ENCODE measurements around the gene AMELY.
"Not testable (repeated sequence)": the region's sequence is repeated elsewhere in the genome, so short reads cannot be mapped to it uniquely, and the experiment has no call there.

Gene AMELY, protein sequence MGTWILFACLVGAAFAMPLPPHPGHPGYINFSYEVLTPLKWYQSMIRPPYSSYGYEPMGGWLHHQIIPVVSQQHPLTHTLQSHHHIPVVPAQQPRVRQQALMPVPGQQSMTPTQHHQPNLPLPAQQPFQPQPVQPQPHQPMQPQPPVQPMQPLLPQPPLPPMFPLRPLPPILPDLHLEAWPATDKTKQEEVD

DNA sequence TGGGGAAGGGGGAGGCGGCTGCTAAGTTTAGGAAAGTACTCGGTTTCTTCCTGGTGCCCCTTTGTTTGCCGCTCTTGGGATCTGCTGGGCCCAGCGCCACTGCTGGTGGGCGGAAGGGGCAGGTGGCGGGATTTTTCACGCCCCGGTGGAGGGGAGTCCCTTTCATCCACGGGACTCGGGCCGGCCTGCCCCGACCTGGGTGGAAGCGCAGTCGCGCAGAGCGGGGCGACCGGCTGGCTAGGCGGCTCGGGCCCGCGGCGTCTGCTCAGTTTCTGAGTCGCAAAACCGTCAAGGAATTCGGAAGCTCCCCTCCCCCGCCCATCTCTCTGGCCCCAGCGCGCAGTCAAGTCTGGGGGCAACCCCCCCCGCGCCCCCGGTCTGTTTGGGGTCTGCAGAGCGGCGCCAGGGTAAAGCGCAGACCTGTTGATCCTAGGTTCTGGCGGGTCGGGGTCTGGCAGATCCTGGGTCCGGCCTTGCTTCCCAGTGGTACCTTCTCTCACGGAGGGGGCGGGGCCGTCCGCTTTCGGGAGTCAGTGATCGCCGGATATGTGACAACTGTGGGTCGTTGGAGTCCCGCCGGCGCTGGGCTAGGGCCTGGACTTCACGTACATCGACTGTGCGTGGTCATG lies at the start of gene AMELY:
TSS of gene AMELY (minus strand) at position 500 of the 629 bp plus-strand sequence. CDS start 39,144 bp downstream, outside the sequence.
- DNase-seq (ENCODE audit: low read depth), result no peak

DNA sequence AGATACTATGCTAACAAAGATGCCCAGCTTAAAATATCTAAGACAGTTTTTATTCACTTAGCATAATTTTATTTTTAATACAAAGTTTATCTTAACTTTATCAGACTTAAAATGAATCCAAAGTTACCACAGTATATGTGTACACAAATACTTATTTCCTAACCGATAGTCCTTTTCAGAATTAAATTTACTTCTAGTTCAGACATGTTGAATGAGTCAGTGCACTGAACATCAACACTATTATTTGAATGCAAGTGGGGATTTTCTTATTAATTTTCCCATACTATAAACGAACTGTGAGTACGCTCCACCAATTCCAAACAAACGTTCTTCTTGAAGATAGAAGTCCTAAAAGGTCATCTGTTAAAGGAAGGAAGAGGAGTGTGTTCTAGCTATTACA lies 38.4 kb upstream of the AMELY start:
- no peak for DNase-seq (ENCODE audit: low read depth)

DNA sequence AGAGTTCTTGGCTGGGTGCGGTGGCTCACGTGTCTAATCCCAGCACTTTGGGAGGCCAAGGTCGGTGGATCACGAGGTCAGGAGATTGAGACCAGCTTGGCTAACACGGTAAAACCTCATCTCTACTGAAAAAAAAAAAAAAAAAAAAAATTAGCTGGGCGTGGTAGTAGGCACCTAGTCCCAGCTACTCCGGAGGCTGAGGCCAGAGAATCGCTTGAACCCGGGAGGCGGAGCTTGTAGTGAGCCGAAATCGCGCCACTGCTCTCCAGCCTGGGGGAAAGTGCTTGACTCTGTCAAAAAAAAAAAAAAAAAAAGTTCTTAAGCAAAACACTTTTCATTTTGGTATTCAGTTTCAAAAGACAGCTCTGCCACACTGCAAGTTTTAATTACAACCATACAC lies 36.8 kb upstream of the AMELY start:
- DNase-seq (ENCODE audit: low read depth), result no peak

DNA sequence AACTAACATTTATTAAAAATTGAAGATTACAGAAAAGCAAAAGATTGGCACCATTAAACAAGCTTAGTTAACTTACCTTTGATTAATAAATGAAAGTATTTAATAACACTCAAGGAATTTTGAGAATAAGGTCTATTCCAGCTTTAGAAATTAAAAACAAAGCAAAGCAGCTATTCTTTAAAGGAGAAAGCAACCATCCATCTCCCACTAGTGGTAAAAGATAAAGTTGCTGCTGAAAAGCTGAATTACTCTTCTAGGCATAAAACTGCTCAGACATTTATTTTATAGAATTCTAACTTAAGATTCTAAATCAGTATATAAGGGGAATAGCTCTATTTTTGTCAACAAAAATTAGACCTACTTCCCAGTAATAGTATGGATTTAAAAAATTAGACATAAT lies 36.1 kb upstream of the AMELY start:
- DNase-seq (ENCODE audit: low read depth), result no peak

DNA sequence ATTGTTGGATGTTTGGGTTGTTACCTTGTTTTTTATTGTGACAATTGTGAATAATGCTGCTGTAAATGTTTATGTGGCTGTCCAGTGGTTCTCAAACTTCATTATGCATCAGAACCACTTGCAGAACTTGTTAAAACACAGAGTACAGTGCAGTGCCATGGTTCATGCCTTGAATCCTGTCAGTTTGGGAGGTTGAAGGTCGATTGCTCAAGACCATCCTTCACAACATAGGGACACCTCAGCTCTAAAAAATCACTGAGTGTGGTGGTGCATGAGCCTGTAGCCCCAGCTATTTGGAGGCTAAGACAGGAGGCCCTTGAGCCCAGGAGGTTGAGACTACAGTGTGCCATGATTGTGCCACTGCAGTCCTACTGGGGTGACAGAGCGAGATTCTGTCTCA lies 23.9 kb upstream of the AMELY start:
- DNase-seq (ENCODE audit: low read depth), result no peak

DNA sequence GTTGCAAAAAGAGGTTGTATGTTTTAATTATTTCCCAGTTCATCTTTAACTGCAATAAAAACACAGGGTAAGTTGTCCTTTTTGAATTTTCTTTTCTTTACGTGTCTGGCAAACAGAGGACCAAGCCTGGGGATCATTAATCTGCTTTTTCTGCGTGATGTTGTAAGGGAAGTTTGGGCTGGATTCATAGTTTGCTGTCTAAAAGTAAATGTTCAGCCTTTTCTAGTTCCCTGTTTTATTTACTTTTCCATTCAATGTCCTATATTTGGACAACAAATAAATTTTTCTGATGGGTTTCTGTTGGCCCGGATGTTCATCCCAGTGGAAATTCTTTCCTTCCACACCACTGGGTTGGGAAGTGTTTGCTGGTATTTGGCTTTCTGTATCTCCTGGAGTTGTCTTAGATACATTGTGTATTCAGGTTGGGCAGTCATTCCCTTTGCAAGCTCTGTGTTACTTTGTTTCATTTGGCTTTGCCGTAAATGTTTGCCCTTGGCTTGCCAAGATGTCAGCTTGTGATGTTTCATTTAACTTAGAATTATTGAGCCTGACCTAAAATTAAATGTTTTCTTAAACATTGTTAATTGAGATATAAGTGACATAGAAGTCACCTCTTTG lies 20.3 kb upstream of the AMELY start:
- DNase-seq (ENCODE audit: low read depth), result no peak

DNA sequence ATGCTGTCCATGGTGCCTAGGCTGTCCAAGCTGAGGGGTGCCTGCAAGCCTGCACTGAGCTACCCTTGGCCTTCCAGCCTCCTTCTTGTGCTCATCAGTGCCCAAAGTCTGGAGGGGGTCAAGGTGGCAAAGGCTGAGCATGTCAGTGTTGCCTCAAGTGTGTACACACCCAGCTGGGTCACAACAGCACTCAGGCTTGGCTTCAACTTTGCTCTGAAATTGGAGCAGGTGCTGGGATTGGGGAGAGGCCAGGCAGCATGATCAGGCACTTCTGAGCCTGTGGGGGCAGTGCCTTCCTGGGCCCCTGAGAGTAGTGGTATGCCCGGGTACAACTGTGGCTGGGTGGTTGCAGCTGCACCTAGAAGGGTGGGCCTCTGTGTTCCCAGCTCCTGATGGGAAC lies 17.7 kb upstream of the AMELY start:
- DNase-seq (ENCODE audit: low read depth), result no peak

DNA sequence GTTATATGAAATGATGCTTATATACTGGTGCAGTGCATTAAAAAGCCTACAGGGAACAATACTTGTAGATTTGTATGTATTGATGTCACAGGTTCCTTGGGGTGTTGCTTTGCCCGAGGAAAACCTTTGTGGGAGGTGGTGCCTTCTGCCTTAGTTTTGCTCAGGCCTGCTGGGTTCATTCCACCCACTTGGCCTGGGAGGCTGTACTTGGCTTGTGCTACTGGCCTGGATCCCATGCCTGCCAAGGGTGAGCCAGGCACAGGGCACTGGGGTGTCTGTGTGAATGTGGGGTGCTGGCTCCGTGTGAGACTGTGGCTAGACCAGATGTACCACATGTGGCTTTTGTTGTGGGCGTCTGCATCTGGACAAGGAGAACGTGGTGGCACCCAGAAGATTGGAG lies 16.7 kb upstream of the AMELY start:
- DNase-seq (ENCODE audit: low read depth), result no peak

DNA sequence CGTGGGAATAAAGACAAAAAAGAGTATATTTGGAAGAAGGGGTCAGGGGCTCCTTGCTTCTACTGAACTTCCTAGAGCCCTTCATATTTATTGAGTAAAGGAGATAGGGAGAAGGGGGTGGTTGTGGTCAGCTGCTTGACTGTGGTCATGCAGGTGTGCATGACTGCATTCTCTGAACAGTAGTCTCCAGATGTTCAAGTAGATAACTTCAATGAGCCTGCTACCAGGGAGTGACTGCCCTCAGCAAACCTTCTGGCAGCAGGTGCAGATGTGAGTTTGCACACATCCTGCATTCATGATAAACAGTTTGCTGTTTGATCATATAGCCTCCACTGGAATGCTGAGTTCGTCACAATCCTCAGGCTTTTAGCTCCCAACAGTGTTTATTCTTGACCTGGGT lies 9.5 kb upstream of the AMELY start:
- no peak for DNase-seq (ENCODE audit: low read depth)

DNA sequence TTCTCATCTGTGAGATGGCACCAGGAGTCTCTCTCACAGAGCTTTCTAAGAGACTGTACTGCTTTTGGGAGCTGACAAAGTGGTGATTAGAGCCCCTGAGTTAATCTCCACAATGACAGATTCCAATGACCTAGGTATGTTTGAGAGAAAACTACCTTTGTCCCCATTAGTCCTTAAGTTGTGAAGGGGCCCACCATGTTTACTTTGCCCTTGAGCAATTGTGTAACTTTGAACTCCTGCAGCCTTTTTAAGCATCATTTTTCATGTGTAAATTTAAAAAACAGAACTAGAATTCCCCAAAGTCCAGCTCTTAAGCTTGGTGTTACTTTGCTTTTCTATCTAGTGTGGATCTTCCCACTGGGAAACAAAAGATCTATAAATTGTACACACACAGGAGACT lies 1.8 kb upstream of the AMELY start:
- DNase-seq (ENCODE audit: low read depth), result no peak

DNA sequence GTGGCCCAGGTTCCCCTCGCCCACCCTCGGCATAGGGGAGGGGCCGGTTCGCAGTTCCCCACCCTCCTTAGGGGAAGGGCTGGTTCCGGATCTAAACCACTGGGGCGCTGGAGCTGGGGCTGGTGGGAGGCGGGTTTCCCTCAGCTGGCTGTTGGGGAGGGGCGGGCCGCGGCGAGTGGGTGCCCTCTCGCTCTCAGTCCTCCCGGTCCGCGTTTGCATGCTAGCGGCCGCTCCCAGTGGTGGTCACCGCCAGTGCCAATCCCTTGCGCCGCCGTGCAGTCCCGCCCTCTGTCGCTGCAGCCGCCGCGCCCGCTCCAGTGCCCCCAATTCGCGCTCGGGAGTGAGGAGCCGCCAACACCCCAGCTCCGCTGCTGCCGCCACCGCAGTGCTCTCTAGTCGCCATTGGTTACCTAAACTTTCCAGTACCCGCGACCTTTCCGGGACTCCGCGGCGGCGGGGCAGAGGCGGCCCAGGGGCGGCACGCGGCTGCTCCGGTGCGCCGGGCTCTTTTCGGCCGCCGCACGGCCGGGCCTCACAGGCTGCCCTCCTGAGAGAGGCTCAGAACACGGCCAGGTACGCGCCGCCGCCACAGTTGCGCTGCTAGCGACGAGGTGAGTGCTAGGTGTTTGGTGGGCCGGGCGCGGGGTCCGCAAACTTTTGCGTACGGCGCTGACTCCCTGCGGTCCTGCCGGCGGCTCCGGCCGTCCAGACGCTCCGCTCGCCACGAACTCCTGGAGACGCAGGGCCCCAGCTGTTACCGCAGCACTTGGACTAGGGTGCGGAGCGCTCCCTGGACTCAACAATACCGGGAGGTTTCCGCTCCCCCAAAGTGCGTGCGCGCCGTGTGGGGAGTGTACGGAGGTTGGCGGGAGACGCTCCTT lies 940 bp downstream of the AMELY start, which contains the start of gene TBL1Y:
TSS of gene TBL1Y (plus strand) at position 326 of the 881 bp plus-strand sequence. CDS start 114,388 bp downstream, outside the sequence.
- DNase-seq (ENCODE audit: low read depth), result no peak

DNA sequence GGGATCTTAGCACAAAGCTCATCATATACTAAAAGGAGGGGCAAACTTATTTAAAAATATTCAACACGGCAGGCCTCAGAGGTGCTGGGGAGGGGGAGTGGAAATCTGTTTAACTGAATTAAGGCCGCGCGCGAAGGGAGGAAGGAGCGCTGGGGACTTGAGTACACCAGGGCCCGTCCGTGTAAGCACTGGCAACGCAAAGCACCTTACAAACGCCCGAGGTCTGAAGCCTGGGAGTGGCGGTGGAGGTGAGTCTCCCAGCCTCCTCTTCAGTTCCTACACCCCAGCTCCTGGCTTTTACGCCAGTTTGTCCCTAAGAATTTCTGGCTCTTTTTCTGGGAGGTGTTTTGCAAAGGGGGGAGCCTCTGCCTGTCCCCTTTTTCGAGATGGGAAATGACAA lies 1.7 kb downstream of the AMELY start:
- no peak for DNase-seq (ENCODE audit: low read depth)

DNA sequence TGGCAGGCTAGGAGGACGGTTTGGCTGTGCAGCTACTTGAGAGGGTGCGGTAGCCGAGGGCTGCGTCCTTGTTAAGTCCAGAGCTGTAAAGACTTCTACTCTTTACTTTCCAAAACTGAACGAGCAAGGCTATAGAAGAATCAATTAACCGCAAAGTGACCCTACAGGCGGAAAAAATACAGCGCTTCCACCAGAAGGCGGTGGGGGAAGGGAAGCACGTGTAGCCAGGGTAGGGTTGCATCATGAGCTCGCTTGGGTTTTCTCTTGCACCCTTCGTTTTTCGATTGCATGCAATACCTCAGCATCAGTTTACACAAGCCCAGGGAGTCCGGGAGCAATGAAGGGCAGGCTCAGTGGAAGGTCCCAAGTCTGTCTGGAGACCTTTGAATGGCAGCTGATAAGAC lies 2.4 kb downstream of the AMELY start:
- no peak for DNase-seq (ENCODE audit: low read depth)

DNA sequence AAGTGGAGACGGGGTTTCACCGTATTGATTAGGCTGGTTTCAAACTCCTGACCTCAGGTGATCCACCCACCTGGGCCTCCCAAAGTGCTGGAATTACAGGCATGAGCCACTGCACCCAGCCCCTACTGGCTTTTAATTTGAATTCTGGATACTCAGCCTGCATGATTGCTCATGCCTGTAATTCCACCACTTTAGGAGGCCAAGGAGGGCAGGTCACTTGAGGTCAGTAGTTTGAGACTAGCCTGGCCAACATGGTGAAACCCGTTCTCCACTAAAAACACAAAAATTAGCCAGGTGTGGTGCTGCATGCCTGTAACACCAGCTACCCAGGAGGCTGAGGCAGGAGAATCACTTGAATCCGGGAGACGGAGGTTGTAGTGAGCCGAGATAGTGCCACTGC lies 3.5 kb downstream of the AMELY start:
- DNase-seq (ENCODE audit: low read depth), result not testable (repeated sequence)

DNA sequence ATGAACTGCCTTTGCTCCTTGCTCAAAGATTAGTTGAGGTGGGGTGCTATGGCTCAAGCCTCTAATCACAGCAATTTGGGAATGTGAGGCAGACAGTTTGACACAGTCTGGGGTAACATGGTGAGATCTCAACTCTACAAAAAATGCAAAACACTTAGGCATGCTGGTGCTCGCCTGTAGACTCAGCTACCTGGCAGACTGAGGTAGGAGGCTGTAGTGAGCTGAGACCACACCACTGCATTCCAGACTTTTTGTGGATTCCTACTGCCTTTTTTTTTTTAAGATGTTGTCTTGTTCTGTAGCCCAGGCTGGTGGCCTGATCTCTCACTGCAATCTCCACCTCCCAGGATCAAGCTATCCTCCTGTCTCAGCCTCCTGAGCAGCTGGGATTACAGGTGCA lies 4.0 kb downstream of the AMELY start:
- no peak for DNase-seq (ENCODE audit: low read depth)

DNA sequence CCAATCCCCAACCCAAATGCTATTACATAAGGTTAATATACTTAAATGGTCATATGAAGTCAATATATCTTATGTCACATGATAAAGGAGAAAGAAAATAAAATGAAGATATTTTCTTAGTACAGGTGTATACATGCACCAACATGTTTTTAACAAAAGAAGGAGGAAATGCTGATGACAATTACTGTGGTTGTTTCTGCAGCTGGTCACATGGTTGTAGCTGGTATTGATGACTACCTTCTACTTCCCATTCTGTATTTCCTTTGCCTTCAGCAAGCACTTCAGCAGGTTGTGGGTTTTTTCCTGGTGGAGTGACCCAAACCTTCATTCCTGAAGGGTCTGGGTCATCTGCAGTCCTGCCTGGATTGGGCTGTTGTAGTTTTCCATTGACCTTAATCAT lies 9.4 kb downstream of the AMELY start:
- DNase-seq (ENCODE audit: low read depth), result not testable (repeated sequence)

DNA sequence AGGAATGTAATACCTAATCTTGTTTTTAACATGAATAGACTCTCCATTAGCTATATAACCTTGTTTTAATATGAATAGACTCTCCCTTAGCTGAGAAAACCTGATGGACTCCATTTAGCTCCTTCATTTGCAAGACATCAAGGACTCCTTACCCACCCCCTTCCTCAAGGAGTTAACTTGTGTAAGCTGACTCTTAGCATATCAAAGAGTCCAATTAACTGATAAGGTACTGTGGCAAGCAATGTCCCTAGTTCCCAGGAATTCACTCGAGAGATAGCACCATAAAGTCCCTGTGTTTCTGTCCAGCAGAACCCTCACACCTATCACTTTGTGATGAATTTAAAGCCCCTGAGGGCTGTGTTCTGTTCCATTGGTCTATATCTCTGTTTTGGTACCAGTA lies 16.3 kb downstream of the AMELY start:
- no peak for DNase-seq (ENCODE audit: low read depth)

DNA sequence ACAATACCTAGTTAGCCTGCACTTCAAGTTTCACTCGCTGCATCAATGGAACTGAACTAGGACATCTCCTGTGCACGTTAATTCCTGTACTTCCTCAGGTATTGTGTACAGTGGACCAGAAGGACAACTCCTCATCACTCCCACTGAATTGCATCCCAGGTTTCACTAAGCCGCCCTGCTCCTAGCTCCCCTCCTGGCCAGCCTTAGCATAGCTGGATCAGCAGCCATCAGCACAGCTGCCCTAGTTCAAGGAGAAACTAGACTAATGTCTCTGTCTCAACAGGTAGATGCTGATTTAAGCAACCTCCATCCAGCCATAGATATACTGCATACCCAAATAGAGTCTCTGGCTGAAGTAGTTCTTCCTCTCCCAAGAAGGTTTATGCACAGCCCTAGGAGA lies 17.1 kb downstream of the AMELY start:
- DNase-seq (ENCODE audit: low read depth), result no peak

DNA sequence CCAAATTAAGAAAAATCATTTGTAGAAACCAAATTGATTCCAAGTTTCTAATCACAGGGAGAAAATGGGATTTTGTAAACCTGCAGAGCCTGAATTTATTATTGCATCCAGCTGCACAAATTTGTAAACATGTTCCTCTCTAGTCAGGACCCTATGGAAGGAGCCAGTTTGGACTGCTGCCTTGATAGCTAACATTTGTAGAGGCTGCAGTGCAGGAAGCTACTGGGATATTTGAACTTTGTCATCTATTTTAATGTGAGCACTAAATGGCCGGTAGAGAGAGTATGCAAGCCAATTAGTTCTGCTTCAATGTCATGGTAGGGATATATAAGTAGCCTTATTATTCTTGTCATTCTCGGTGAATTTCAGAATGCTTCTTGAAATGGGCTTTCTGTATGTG lies 62.2 kb downstream of the AMELY start:
- no peak for DNase-seq (ENCODE audit: low read depth)

DNA sequence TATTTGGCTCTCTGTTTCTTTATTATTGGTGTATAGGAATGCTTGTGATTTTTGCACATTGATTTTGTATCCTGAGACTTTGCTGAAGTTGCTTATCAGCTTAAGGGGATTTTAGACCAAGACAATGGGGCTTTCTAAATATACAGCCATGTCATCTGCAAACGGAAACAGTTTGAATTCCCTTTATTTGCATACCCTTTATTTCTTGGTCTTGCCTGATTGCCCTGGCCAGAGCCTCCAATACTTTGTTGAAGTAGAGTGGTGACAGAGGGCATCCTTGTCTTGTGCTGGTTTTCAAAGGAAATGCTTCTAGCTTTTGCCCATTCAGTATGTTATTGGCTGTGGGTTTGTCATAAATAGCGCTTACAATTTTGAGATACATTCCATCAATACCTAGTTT lies 68.9 kb downstream of the AMELY start:
- not testable (repeated sequence) for DNase-seq (ENCODE audit: low read depth)
